CD4-positive, alpha-beta T cell treated with Interleukin-4 for 1 hour (primary cell): ENCODE results near the gene PIK3IP1.

ENCODE experiments used
- DNase-seq, 2 donors: peaks; one replicate each; pipeline ENCODE4 v3.0.0-alpha.2; 2020 to 2022

PIK3IP1 gene

GRCh38 chr22:31278151-31278621 lies 14.1 kb downstream of the PIK3IP1 start:
- DNase-seq: peak in 1 of 2 donors; percentile 24

DNA sequence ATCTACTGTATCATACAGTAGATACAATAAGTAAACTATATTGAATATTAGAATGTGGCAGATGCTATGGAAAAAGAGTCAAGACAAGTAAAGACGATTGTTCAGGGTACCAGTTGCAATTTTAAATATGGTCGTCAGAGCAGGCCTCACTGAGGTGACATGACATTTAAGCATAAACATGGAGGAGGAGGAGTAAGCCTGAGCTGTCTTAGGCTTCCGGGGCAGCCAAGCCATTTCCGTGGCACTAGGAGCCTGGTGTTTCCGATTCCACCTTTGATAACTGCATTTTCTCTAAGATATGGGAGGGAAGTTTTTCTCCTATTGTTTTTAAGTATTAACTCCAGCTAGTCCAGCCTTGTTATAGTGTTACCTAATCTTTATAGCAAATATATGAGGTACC lies 14.5 kb downstream of the PIK3IP1 start:
- peak in 1 of 2 donors; percentile 17 for DNase-seq

DNA sequence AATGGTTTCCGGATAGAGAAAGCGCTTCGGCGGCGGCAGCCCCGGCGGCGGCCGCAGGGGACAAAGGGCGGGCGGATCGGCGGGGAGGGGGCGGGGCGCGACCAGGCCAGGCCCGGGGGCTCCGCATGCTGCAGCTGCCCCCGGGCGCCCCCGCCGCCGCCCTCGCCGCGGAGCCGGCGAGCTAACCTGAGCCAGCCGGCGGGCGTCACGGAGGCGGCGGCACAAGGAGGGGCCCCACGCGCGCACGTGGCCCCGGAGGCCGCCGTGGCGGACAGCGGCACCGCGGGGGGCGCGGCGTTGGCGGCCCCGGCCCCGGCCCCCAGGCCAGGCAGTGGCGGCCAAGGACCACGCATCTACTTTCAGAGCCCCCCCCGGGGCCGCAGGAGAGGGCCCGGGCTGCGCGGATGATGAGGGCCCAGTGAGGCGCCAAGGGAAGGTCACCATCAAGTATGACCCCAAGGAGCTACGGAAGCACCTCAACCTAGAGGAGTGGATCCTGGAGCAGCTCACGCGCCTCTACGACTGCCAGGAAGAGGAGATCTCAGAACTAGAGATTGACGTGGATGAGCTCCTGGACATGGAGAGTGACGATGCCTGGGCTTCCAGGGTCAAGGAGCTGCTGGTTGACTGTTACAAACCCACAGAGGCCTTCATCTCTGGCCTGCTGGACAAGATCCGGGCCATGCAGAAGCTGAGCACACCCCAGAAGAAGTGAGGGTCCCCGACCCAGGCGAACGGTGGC lies 15.7 kb downstream of the PIK3IP1 start:
- DNase-seq: no peak

- DNase-seq: no peak
Observed at GRCh38 chr22:31275576-31275975, 16.7 kb downstream of the PIK3IP1 start.

DNA sequence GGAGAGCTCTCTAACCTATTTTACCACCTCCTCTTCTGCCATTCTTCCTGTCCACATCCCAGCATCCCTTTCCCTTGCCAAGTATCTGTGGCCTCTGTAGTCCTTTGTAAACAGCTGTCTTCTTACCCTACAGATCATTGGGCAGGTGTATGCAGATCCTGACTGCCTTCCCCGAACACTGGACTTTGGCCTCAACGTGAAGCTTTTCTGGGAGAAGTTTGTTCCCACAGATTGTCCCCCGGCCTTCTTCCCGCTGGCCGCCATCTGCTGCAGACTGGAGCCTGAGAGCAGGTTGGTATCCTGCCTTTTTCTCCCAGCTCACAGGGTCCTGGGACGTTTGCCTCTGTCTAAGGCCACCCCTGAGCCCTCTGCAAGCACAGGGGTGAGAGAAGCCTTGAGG lies 17.3 kb downstream of the PIK3IP1 start:
- no peak for DNase-seq

DNA sequence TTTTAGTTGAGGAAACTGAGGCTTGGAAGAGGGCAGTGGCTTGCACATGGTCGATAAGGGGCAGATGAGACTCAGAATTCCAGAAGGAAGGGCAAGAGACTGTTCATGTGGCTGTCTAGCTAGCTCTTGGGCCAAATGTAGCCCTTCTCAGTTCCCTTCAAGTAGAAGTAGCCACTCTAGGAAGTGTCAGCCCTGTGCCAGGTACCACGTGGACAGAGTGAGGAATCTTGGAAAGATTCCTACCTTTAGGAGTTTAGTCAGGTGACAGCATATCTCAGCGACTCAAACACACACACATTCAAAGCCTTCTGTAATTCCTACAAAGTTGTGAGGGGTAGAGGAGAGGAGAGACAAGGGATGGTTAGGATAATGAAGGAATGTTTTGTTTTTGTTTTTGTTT lies 18.3 kb downstream of the PIK3IP1 start:
- no peak for DNase-seq

GRCh38 chr22:31272522-31273446 lies 19.5 kb downstream of the PIK3IP1 start:
- peak; percentile 62 to 68 for DNase-seq

DNA sequence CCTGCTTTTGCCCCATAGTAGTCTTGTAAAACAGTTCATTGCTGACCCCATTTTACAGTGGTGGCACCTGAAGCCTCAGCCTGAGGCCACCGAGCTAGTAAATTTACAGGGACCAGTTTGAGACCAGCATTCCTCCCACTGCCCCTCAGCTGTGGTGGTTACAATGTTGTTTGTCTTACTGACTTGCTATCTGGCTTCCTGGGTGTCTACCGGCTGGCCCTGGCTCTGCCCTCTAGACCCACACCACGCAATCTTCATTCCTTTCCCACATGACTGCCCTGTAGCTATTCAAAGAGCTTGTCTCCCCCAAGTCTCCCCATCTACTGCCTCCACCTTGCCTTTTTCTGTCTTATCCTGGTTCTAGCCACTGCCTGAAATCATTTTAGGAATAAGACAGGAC lies 20.8 kb downstream of the PIK3IP1 start:
- no peak for DNase-seq

- DNase-seq: no peak
Observed at GRCh38 chr22:31271026-31271425, 21.3 kb downstream of the PIK3IP1 start.

- DNase-seq: no peak
Observed at GRCh38 chr22:31269892-31270579, 22.3 kb downstream of the PIK3IP1 start.

GRCh38 chr22:31268281-31268680 lies 24.0 kb downstream of the PIK3IP1 start:
- no peak for DNase-seq

GRCh38 chr22:31263896-31264640 lies 28.2 kb downstream of the PIK3IP1 start:
- DNase-seq: no peak

DNA sequence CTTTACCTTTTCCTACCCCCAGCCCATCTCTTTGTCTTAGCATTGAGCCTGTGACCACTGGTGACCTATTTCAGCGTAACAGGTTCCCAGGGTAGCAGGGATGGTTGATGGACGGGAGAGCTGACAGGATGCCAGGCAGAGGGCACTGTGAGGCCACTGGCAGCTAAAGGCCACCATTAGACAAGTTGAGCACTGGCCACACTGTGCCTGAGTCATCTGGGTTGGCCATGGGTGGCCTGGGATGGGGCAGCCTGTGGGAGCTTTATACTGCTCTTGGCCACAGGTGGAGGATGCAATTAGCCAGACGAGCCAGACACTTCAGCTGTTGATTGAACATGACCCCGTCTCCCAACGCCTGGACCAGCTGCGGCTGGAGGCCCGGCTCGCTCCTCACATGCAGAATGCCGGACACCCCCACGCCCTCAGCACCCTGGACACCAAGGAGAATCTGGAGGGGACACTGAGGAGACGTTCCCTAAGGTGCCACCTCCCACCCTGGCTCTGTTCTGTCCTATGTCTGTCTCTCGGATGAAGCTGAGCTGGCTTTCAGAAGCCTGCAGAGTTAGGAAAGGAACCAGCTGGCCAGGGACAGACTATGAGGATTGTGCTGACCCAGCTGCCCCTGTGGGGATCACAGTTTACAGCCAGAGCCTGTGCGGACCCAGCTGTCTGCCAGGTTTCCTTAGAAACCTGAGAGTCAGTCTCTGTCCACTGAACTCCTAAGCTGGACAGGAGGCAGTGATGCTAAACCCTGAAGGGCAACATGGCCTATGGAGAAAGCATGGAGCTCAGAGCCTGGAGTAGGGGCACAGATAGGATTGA lies 29.8 kb downstream of the PIK3IP1 start:
- DNase-seq: no peak

DNA sequence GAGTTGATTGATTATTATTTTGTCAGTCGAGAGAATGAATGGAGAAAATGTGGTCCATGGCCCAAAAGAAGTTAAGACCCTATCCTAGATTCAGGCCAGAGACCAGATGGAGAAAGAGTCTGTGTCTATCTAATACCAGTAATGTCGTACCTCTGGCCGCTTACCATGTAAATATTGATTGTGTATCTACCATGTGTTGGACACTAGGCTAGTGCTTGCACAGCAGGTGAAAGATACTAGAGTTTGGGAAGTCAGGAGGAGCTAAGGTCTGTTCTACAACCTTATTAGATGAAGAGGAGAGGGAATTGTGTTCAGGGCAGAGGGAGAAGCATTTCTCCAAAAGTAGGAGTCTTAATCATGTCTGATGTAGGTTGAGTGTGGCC lies 31.8 kb downstream of the PIK3IP1 start:
- no peak for DNase-seq

- DNase-seq: no peak
Observed at GRCh38 chr22:31259798-31260473, 32.4 kb downstream of the PIK3IP1 start.

DNA sequence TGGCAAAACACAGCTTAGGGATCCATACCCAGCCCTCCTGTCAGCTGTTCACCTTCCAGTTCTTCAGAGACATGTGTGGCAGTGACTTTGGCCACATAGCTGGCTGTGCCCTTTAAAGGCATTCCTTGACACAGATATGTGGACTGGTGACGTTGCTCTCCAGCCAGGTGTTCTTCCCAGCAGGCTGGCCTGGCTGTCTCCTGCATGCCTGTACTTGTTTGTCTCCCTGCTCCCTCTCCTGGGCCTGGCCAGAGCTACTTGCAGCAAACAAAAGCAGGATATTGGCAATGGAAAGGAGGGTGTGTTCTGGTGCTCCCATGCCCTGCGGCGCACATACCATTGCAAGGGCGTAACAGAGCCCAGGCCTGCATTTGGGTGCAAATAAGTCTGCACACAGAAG lies 38.3 kb downstream of the PIK3IP1 start:
- no peak for DNase-seq

GRCh38 chr22:31250740-31251600 lies 41.3 kb downstream of the PIK3IP1 start:
- DNase-seq: no peak

DNA sequence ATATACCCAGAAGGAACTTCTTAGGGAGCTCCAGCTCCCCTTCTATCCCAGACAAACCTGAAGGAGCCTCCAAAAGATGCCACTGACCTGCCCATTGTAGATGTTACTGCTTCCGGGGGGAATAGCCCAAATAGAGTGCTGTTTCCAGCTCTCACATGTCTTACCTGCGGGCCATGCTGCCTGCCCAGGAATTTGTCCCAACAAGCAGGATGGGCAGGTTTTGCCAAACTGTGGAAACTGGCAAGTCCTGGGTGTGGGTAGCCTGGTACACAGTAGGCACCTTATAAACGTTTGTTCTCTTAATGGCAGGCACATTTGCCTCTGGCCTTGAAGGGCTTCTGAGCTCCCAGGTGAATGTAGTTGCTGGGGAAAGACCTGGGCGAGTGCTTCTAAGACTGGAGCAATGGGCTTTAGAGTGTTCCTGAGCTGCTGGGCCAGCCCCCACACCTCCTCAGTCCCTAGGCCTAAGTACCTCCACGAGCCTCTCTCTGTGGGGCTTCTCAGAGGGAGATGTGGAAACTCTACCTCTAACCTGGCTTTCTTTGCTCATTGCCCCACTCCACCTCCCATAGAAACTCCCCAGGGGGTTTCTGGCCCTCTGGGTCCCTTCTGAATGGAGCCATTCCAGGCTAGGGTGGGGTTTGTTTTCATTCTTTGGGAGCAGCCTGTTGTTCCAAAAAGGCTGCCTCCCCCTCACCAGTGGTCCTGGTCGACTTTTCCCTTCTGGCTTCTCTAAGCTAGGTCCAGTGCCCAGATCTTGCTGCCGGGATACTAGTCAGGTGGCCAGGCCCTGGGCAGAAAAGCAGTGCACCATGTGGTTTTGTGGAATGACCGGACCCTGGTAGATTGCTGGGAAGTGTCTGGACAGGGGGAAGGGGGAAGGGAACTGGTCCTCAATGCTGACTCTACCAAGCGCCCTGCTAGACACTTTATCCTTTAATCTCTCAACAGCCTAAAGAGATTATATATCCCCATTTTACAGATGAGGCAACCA lies 43.0 kb downstream of the PIK3IP1 start:
- DNase-seq: no peak
